ENCODE data around the gene CDHR5.

CDHR5 gene

GRCh38 chr11:567629-568292 is 57.0 kb downstream of the CDHR5 start:
- DNase-seq, result peak; percentile 53

GRCh38 chr11:567011-567628 is 57.6 kb downstream of the CDHR5 start:
- DNase-seq, result no peak
